Sigmoid colon (tissue), 3 donors: ENCODE data around the gene FBXO21.

Source experiments
- POLR2A ChIP-seq, 2 donors: fragments of 450-650 bp; IDR thresholded peaks; one replicate each; pipeline ENCODE4 v1.6.1; 2016; ENCODE audit warnings: antibody characterized with exemption in 2 of 2, mild to moderate bottlenecking in 2 of 2, moderate library complexity in 2 of 2
- TF ChIP-seq, protein P1 (sequence below), 4 experiments: fragments of 450-650 bp in 3 of 4; fragments of 200-600 bp in 1 of 4; IDR thresholded peaks; one replicate each; pipeline ENCODE4 v1.5.1; 2016 to 2019; ENCODE audit warnings: antibody characterized with exemption in 4 of 4, mild to moderate bottlenecking in 3 of 4, moderate library complexity in 2 of 4

DNA sequence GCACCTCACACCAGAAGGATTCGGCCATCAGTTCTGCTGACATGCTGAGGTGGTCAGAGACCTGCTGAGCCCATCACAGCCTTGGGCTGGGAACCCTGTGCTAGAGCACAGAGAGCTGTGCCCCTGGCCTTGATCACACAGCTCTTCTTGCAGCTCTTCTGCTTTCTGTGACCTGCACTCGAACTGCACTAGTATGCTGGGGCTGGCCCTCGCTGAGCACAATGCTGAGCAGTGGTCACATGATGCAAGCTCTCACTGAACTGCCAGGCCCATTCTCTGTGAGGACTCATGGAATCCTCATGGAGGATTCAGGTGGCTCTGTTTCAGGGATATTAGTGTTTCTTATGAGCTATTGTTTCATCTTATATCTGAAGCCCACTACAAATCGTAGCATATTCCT is 22.5 kb downstream of the FBXO21 start:
- TF ChIP-seq, protein P1, sequence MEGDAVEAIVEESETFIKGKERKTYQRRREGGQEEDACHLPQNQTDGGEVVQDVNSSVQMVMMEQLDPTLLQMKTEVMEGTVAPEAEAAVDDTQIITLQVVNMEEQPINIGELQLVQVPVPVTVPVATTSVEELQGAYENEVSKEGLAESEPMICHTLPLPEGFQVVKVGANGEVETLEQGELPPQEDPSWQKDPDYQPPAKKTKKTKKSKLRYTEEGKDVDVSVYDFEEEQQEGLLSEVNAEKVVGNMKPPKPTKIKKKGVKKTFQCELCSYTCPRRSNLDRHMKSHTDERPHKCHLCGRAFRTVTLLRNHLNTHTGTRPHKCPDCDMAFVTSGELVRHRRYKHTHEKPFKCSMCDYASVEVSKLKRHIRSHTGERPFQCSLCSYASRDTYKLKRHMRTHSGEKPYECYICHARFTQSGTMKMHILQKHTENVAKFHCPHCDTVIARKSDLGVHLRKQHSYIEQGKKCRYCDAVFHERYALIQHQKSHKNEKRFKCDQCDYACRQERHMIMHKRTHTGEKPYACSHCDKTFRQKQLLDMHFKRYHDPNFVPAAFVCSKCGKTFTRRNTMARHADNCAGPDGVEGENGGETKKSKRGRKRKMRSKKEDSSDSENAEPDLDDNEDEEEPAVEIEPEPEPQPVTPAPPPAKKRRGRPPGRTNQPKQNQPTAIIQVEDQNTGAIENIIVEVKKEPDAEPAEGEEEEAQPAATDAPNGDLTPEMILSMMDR (IDR thresholded peaks at IDR 0.05) = no peak
- TF ChIP-seq POLR2A (IDR thresholded peaks at IDR 0.05) = no peak
